Progenitor cell of endocrine pancreas (in vitro differentiated cells): ENCODE data around the gene BEX4. TPM values are rescaled to one million over a fixed set of nuclear protein-coding genes. Genes with fewer than 3 reads are reported as not detected.
"Not testable (repeated sequence)": the region's sequence is repeated elsewhere in the genome, so short reads cannot be mapped to it uniquely, and the experiment has no call there.

ENCODE experiments used
- DNase-seq: peaks from one replicate; pipeline ENCODE4 v3.0.0; 2021; ENCODE audit warnings: low spot score; ENCODE audit not compliant: unreplicated experiment
- H3K27ac Mint-ChIP-seq: 2 replicates; pipeline ENCODE4 v1.8.0; 2021; ENCODE audit warnings: mild to moderate bottlenecking, moderate library complexity, mixed read lengths
- H3K27me3 Mint-ChIP-seq: 2 replicates; pipeline ENCODE4 v1.8.0; 2021; ENCODE audit warnings: mixed read lengths
- H3K36me3 Mint-ChIP-seq: 2 replicates; pipeline ENCODE4 v1.8.0; 2022; ENCODE audit warnings: mixed read lengths; ENCODE audit not compliant: insufficient read depth
- H3K4me1 Mint-ChIP-seq: 2 replicates; pipeline ENCODE4 v1.8.0; 2021; ENCODE audit warnings: low read depth, mixed read lengths
- H3K4me3 Mint-ChIP-seq: 2 replicates; pipeline ENCODE4 v1.8.0; 2021; ENCODE audit warnings: low read depth, mild to moderate bottlenecking, moderate library complexity, mixed read lengths
- H3K9me3 Mint-ChIP-seq: 2 replicates; pipeline ENCODE4 v1.8.0; 2021; ENCODE audit warnings: low read depth, mixed read lengths
- CTCF ChIP-seq: fragments of 200-600 bp; sonication (generic); IDR thresholded peaks from one replicate; pipeline ENCODE4 v1.5.0; 2021; ENCODE audit warnings: antibody characterized with exemption, mild to moderate bottlenecking; ENCODE audit not compliant: unreplicated experiment
- total RNA-seq: library from RNA; stranded (reverse); gene quantifications from 2 replicates; pipeline ENCODE4 v1.2.1, GENCODE V29; 2021

The BEX4 gene
- total RNA-seq, 1 donor from 2014 or later = 74.9 TPM

GRCh38 chrX:103220511-103221323 is 5.8 kb downstream of the BEX4 start:
- H3K9me3 Mint-ChIP-seq = peaks cover 39% of the 10 kb centered on the region
- peaks cover 6% of the 10 kb centered on the region for H3K4me1 Mint-ChIP-seq
- H3K27me3 Mint-ChIP-seq = no peaks in the 10 kb centered on the region
- no peak overlapping the region for H3K4me3 Mint-ChIP-seq
- no peak for TF ChIP-seq CTCF
- no peak overlapping the region for H3K27ac Mint-ChIP-seq
- no peak for DNase-seq
- H3K36me3 Mint-ChIP-seq = peaks cover 4% of the 10 kb centered on the region

GRCh38 chrX:103225918-103226317 is 11.0 kb downstream of the BEX4 start:
- H3K27me3 Mint-ChIP-seq, H3K4me3 Mint-ChIP-seq, H3K27ac Mint-ChIP-seq, DNase-seq, H3K4me1 Mint-ChIP-seq, H3K36me3 Mint-ChIP-seq: not testable (repeated sequence)
- peaks cover 32% of the 10 kb centered on the region for H3K9me3 Mint-ChIP-seq

GRCh38 chrX:103233263-103233662 is 18.4 kb downstream of the BEX4 start:
- Mint-ChIP-seq H3K27ac (no peak overlapping the region), H3K4me1 (peaks cover 9% of the 10 kb centered on the region), H3K4me3 (no peak overlapping the region), H3K36me3 (no peaks in the 10 kb centered on the region), H3K9me3 (peaks cover 8% of the 10 kb centered on the region), H3K27me3 (no peaks in the 10 kb centered on the region)
- no peak for TF ChIP-seq CTCF
- no peak for DNase-seq

GRCh38 chrX:103234869-103235268 is 20.0 kb downstream of the BEX4 start:
- Mint-ChIP-seq H3K9me3 (peaks cover 8% of the 10 kb centered on the region), H3K27ac (no peak overlapping the region), H3K36me3 (no peaks in the 10 kb centered on the region), H3K4me1 (peaks cover 9% of the 10 kb centered on the region), H3K4me3 (no peak overlapping the region), H3K27me3 (no peaks in the 10 kb centered on the region)
- DNase-seq = no peak
- TF ChIP-seq CTCF = no peak

GRCh38 chrX:103235608-103236007 is 20.7 kb downstream of the BEX4 start:
- not testable (repeated sequence) for H3K36me3 Mint-ChIP-seq, DNase-seq, H3K27me3 Mint-ChIP-seq, H3K9me3 Mint-ChIP-seq, H3K4me1 Mint-ChIP-seq, H3K27ac Mint-ChIP-seq, H3K4me3 Mint-ChIP-seq

- Mint-ChIP-seq H3K4me3 (no peak overlapping the region), H3K27me3 (no peaks in the 10 kb centered on the region), H3K27ac (no peak overlapping the region), H3K36me3 (no peaks in the 10 kb centered on the region), H3K9me3 (peaks cover 8% of the 10 kb centered on the region), H3K4me1 (peaks cover 9% of the 10 kb centered on the region)
- TF ChIP-seq CTCF = no peak
- DNase-seq = no peak
These were observed 21.4 kb downstream of the BEX4 start for GRCh38 chrX:103236296-103236695.
